CD8-positive, alpha-beta memory T cell (primary cell): Measurements from ENCODE around the gene ANKDD1A. TPM values are rescaled to one million over a fixed set of nuclear protein-coding genes. Genes with fewer than 3 reads are reported as not detected.
A peak's percentile ranks its signal among the peaks of the same experiment; 100 is the strongest.

Source experiments
- CTCF ChIA-PET: fragments of 350-600 bp; sonication (Branson Sonifier 250); formaldehyde crosslinking; loops from one replicate; lab custom pipeline; 2021; ENCODE audit warnings: antibody characterized with exemption; lab: Charles Lee
- POLR2A ChIA-PET: fragments of 350-600 bp; sonication (Branson Sonifier 250); formaldehyde crosslinking; loops from one replicate; lab custom pipeline; 2021; ENCODE audit warnings: antibody characterized with exemption; lab: Charles Lee
- DNase-seq, 5 donors: peaks; one replicate each; pipeline versions ENCODE4 v3.0.0 to v3.0.0-alpha.2; 2020 to 2022; ENCODE audit warnings: mixed read lengths in 1 of 5
- H3K27ac ChIP-seq: one replicate; pipeline ENCODE4 v1.7.0; 2013; ENCODE audit warnings: low read depth, mild to moderate bottlenecking, low read length, moderate library complexity
- H3K27me3 ChIP-seq: 2 replicates; pipeline ENCODE4 v1.7.0; 2013; ENCODE audit warnings: low read length, mild to moderate bottlenecking; ENCODE audit not compliant: insufficient read depth, poor library complexity, severe bottlenecking
- H3K36me3 ChIP-seq: 2 replicates; pipeline ENCODE4 v1.7.0; 2013; ENCODE audit warnings: mild to moderate bottlenecking, low read length, moderate library complexity; ENCODE audit not compliant: insufficient read depth
- H3K4me1 ChIP-seq: 2 replicates; pipeline ENCODE4 v1.7.0; 2013; ENCODE audit warnings: mild to moderate bottlenecking, low read length, moderate library complexity; ENCODE audit not compliant: insufficient read depth
- H3K4me3 ChIP-seq: 2 replicates; pipeline ENCODE4 v1.7.0; 2013; ENCODE audit warnings: mild to moderate bottlenecking, low read length
- H3K9me3 ChIP-seq: 2 replicates; pipeline ENCODE4 v1.7.0; 2013; ENCODE audit warnings: mild to moderate bottlenecking, low read length
- H3K27ac Mint-ChIP-seq, 8 donors: one replicate each; pipeline ENCODE4 v1.8.0; 2020 to 2021; ENCODE audit warnings: mixed read lengths in 8 of 8, mild to moderate bottlenecking in 6 of 8, inconsistent platforms in 3 of 8, moderate library complexity in 3 of 8
- H3K27me3 Mint-ChIP-seq, 2 donors: one replicate each; pipeline ENCODE4 v1.8.0; 2020 to 2021; ENCODE audit warnings: mixed read lengths in 2 of 2, mild to moderate bottlenecking in 1 of 2, moderate library complexity in 1 of 2
- H3K36me3 Mint-ChIP-seq, 3 donors: one replicate each; pipeline ENCODE4 v1.8.0; 2020 to 2021; ENCODE audit warnings: mixed read lengths in 3 of 3, inconsistent platforms in 1 of 3, mild to moderate bottlenecking in 1 of 3
- H3K4me1 Mint-ChIP-seq, 3 donors: one replicate each; pipeline ENCODE4 v1.8.0; 2020 to 2021; ENCODE audit warnings: mixed read lengths in 3 of 3, inconsistent platforms in 1 of 3, mild to moderate bottlenecking in 1 of 3
- H3K4me3 Mint-ChIP-seq, 7 donors: one replicate each; pipeline ENCODE4 v1.8.0; 2020 to 2021; ENCODE audit warnings: mixed read lengths in 7 of 7, mild to moderate bottlenecking in 6 of 7, moderate library complexity in 4 of 7, inconsistent platforms in 2 of 7
- H3K9me3 Mint-ChIP-seq, 5 donors: one replicate each; pipeline ENCODE4 v1.8.0; 2020 to 2022; ENCODE audit warnings: mixed read lengths in 5 of 5, mild to moderate bottlenecking in 3 of 5, moderate library complexity in 2 of 5, inconsistent platforms in 1 of 5
- polyA plus RNA-seq: library from polyadenylated mRNA; unstranded; fragments of 300-500 nt; fragmentation: Illumina TruSeq; gene quantifications from one replicate; pipeline ENCODE4 v1.2.3, GENCODE V29; 2021
- total RNA-seq, 2 experiments: library from RNA; stranded (reverse); gene quantifications; one replicate each; pipeline ENCODE4 v1.2.3, GENCODE V29; 2021

Gene ANKDD1A
- total and polyA plus RNA-seq, 3 experiments from 2014 or later, result 2.4 to 3.0 (median 3.0) TPM

GRCh38 chr15:64904189-64904588, 7.5 kb upstream of the ANKDD1A start:
- H3K36me3 Mint-ChIP-seq, result peaks cover 0 to 7% (median 6%) of the 10 kb centered on the region in 3 donors
- CTCF ChIA-PET, result interaction anchor here (1.2 to 11.0 kb wide), 5 partner anchors 9 to 173 kb away, joined by 3 to 115 read pairs (median 11); no protein-coding TSS in a partner anchor

GRCh38 chr15:64905119-64905831, 6.4 kb upstream of the ANKDD1A start:
- Mint-ChIP-seq H3K4me1 (peaks cover 35 to 46% (median 44%) of the 10 kb centered on the region in 3 donors), H3K9me3 (peaks cover 0 to 6% (median 3%) of the 10 kb centered on the region in 5 donors), H3K27me3 (peaks cover 0 to 2% of the 10 kb centered on the region in 2 donors), H3K36me3 (peaks cover 0 to 6% (median 4%) of the 10 kb centered on the region in 3 donors), H3K4me3 (peak overlapping the region in 6 of 7 donors; percentile 28 to 71 (median 57)), H3K27ac (peak overlapping the region in 5 of 8 donors; percentile 20 to 66 (median 57))
- no peaks in the 10 kb centered on the region for H3K27me3 ChIP-seq
- no peaks in the 10 kb centered on the region for H3K36me3 ChIP-seq
- peaks cover 4% of the 10 kb centered on the region for H3K9me3 ChIP-seq
- ChIA-PET POLR2A (interaction anchor here (0.7 to 1.9 kb wide), 2 partner anchors 11 to 16 kb away, joined by 8 to 9 read pairs; no protein-coding TSS in a partner anchor), CTCF (interaction anchor here (0.7 to 11.0 kb wide), 16 partner anchors 8 to 175 kb away, joined by 3 to 115 read pairs (median 4); partner anchors contain the start of gene PIF1)
- peaks cover 29% of the 10 kb centered on the region for H3K4me1 ChIP-seq
- peak; percentile 64 to 84 (median 70) for DNase-seq
- peak overlapping the region; percentile 50 for H3K4me3 ChIP-seq
- no peak overlapping the region for H3K27ac ChIP-seq

More at GRCh38 chr15:64904189-64904588, 7.5 kb upstream of the ANKDD1A start:
- H3K4me1 ChIP-seq, result peaks cover 29% of the 10 kb centered on the region
- Mint-ChIP-seq H3K27ac (peak overlapping the region in 1 of 8 donors; percentile 74), H3K4me3 (peak overlapping the region in 1 of 7 donors; percentile 10), H3K9me3 (peaks cover 0 to 6% (median 3%) of the 10 kb centered on the region in 5 donors), H3K27me3 (peaks cover 0 to 2% of the 10 kb centered on the region in 2 donors), H3K4me1 (peaks cover 35 to 46% (median 44%) of the 10 kb centered on the region in 3 donors)
- H3K27ac ChIP-seq, result no peak overlapping the region
- no peak overlapping the region for H3K4me3 ChIP-seq
- POLR2A ChIA-PET, result interaction anchor here (0.6 to 1.9 kb wide), 3 partner anchors 10 to 61 kb away, joined by 3 to 9 read pairs (median 8); no protein-coding TSS in a partner anchor
- H3K36me3 ChIP-seq, result no peaks in the 10 kb centered on the region
- peaks cover 4% of the 10 kb centered on the region for H3K9me3 ChIP-seq
- H3K27me3 ChIP-seq, result no peaks in the 10 kb centered on the region
- DNase-seq, result no peak

- peaks cover 0 to 2% (median 2%) of the 10 kb centered on the region in 5 donors for H3K9me3 Mint-ChIP-seq
- peaks cover 37 to 45% (median 41%) of the 10 kb centered on the region in 3 donors for H3K4me1 Mint-ChIP-seq
- ChIA-PET CTCF (interaction anchor here (0.7 to 11.0 kb wide), 14 partner anchors 9 to 175 kb away, joined by 3 to 115 read pairs (median 4); partner anchors contain the start of gene PIF1), POLR2A (interaction anchor here (1.9 kb wide), 1 partner anchor 11 kb away, joined by 9 read pairs; no protein-coding TSS in a partner anchor)
- peak overlapping the region in 1 of 7 donors; percentile 36 for H3K4me3 Mint-ChIP-seq
- no peak overlapping the region for H3K27ac Mint-ChIP-seq
- Histone ChIP-seq H3K27me3 (no peaks in the 10 kb centered on the region), H3K4me1 (peaks cover 29% of the 10 kb centered on the region), H3K27ac (no peak overlapping the region), H3K36me3 (no peaks in the 10 kb centered on the region), H3K9me3 (peaks cover under 1% of the 10 kb centered on the region), H3K4me3 (no peak overlapping the region)
- peaks cover 0 to 2% of the 10 kb centered on the region in 2 donors for H3K27me3 Mint-ChIP-seq
- DNase-seq, result no peak
- peaks cover 0 to 2% (median 2%) of the 10 kb centered on the region in 3 donors for H3K36me3 Mint-ChIP-seq
Measured at GRCh38 chr15:64905941-64906340, 5.8 kb upstream of the ANKDD1A start.

- Histone ChIP-seq H3K9me3 (no peaks in the 10 kb centered on the region), H3K4me1 (peaks cover 34% of the 10 kb centered on the region), H3K27ac (no peak overlapping the region), H3K36me3 (no peaks in the 10 kb centered on the region), H3K27me3 (no peaks in the 10 kb centered on the region), H3K4me3 (no peak overlapping the region)
- H3K4me1 Mint-ChIP-seq, result peaks cover 40 to 47% (median 40%) of the 10 kb centered on the region in 3 donors
- peaks cover 4 to 6% of the 10 kb centered on the region in 2 donors for H3K27me3 Mint-ChIP-seq
- ChIA-PET CTCF (interaction anchor here (0.7 to 11.0 kb wide), 11 partner anchors 10 to 176 kb away, joined by 3 to 115 read pairs (median 4); partner anchors contain the start of gene PIF1), POLR2A (interaction anchor here (1.9 kb wide), 1 partner anchor 12 kb away, joined by 9 read pairs; no protein-coding TSS in a partner anchor)
- H3K4me3 Mint-ChIP-seq, result no peak overlapping the region
- H3K9me3 Mint-ChIP-seq, result no peaks in the 10 kb centered on the region
- H3K27ac Mint-ChIP-seq, result peak overlapping the region in 2 of 8 donors; percentile 43 to 61
- no peak for DNase-seq
- no peaks in the 10 kb centered on the region for H3K36me3 Mint-ChIP-seq
Measured at GRCh38 chr15:64906402-64906801, 5.3 kb upstream of the ANKDD1A start.

GRCh38 chr15:64907991-64908390, 3.7 kb upstream of the ANKDD1A start:
- peaks cover 26 to 41% (median 28%) of the 10 kb centered on the region in 3 donors for H3K4me1 Mint-ChIP-seq
- no peaks in the 10 kb centered on the region for H3K9me3 Mint-ChIP-seq
- ChIA-PET POLR2A (no interaction called here), CTCF (interaction anchor here (1.5 to 11.0 kb wide), 2 partner anchors 73 to 177 kb away, joined by 3 to 115 read pairs; no protein-coding TSS in a partner anchor)
- no peak overlapping the region for H3K4me3 ChIP-seq
- H3K4me3 Mint-ChIP-seq, result no peak overlapping the region
- H3K27me3 Mint-ChIP-seq, result peaks cover 4 to 6% of the 10 kb centered on the region in 2 donors
- no peak overlapping the region for H3K27ac Mint-ChIP-seq
- no peak for DNase-seq
- no peak overlapping the region for H3K27ac ChIP-seq
- H3K4me1 ChIP-seq, result peaks cover 19% of the 10 kb centered on the region
- no peaks in the 10 kb centered on the region for H3K27me3 ChIP-seq
- no peaks in the 10 kb centered on the region for H3K36me3 ChIP-seq
- no peaks in the 10 kb centered on the region for H3K36me3 Mint-ChIP-seq
- no peaks in the 10 kb centered on the region for H3K9me3 ChIP-seq

GRCh38 chr15:64909546-64909945, 2.2 kb upstream of the ANKDD1A start:
- Mint-ChIP-seq H3K36me3 (no peaks in the 10 kb centered on the region), H3K9me3 (no peaks in the 10 kb centered on the region), H3K4me1 (peaks cover 14 to 30% (median 17%) of the 10 kb centered on the region in 3 donors), H3K27ac (no peak overlapping the region), H3K27me3 (peaks cover 4 to 6% of the 10 kb centered on the region in 2 donors), H3K4me3 (no peak overlapping the region)
- H3K27me3 ChIP-seq, result no peaks in the 10 kb centered on the region
- POLR2A ChIA-PET, result no interaction called here
- no peaks in the 10 kb centered on the region for H3K36me3 ChIP-seq
- H3K9me3 ChIP-seq, result no peaks in the 10 kb centered on the region
- no peak for DNase-seq
- no peak overlapping the region for H3K4me3 ChIP-seq
- peaks cover 14% of the 10 kb centered on the region for H3K4me1 ChIP-seq
- CTCF ChIA-PET, result interaction anchor here (0.6 to 11.0 kb wide), 3 partner anchors 9 to 179 kb away, joined by 3 to 115 read pairs (median 3); no protein-coding TSS in a partner anchor
- H3K27ac ChIP-seq, result no peak overlapping the region

GRCh38 chr15:64912379-64913325, 950 bp downstream of the ANKDD1A start:
- H3K4me1 ChIP-seq, result peaks cover 6% of the 10 kb centered on the region
- CTCF ChIA-PET, result interaction anchor here (2.0 to 11.0 kb wide), 2 partner anchors 102 to 182 kb away, joined by 9 to 115 read pairs; no protein-coding TSS in a partner anchor

More at GRCh38 chr15:64912379-64913325, 950 bp downstream of the ANKDD1A start:
- Histone ChIP-seq H3K27me3 (no peaks in the 10 kb centered on the region), H3K9me3 (no peaks in the 10 kb centered on the region), H3K27ac (no peak overlapping the region), H3K36me3 (no peaks in the 10 kb centered on the region), H3K4me3 (no peak overlapping the region)
- Mint-ChIP-seq H3K36me3 (peaks cover 0 to 2% (median 0%) of the 10 kb centered on the region in 3 donors), H3K9me3 (no peaks in the 10 kb centered on the region), H3K4me1 (peaks cover 5 to 21% (median 11%) of the 10 kb centered on the region in 3 donors), H3K4me3 (peak overlapping the region; percentile 8 to 60 (median 38)), H3K27me3 (peaks cover 4 to 6% of the 10 kb centered on the region in 2 donors), H3K27ac (no peak overlapping the region)
- DNase-seq, result no peak
- POLR2A ChIA-PET, result interaction anchor here (0.5 kb wide), 1 partner anchor 310 kb away, joined by 7 read pairs; no protein-coding TSS in a partner anchor
